SK-N-SH treated with all-trans-retinoic acid at 6 μM for 48 hours (cell line): ENCODE results near the gene AUTS2.

Source experiments
- CSRNP3 ChIP-seq: fragments of 250-450 bp; sonication (Bioruptor Pico); IDR thresholded peaks from 2 replicates; pipeline ENCODE4 v1.5.1; 2021; ENCODE audit warnings: mild to moderate bottlenecking, moderate library complexity
- PATZ1 ChIP-seq: fragments of 250-450 bp; sonication (Bioruptor Pico); IDR thresholded peaks from 2 replicates; pipeline ENCODE4 v1.8.0; 2020; ENCODE audit warnings: mild to moderate bottlenecking, moderate library complexity, borderline replicate concordance
- RARB ChIP-seq: fragments of 250-450 bp; sonication (Bioruptor Pico); IDR thresholded peaks from 2 replicates; pipeline ENCODE4 v1.8.0; 2021; ENCODE audit warnings: mild to moderate bottlenecking, moderate library complexity
- ZFP3 ChIP-seq: fragments of 250-450 bp; sonication (Bioruptor Pico); IDR thresholded peaks from 2 replicates; pipeline ENCODE4 v1.5.0; 2020; ENCODE audit warnings: mild to moderate bottlenecking, moderate library complexity
- ZFP30 ChIP-seq: fragments of 450-650 bp; formaldehyde crosslinking; IDR thresholded peaks from 2 replicates; pipeline ENCODE4 v1.5.0; 2022; ENCODE audit warnings: mild to moderate bottlenecking, moderate library complexity

- TF ChIP-seq PATZ1 (CRISPR knock-in tag) = no peak
- no peak for TF ChIP-seq ZFP30 (CRISPR knock-in tag)
- no peak for TF ChIP-seq ZFP3
- no peak for TF ChIP-seq RARB (CRISPR knock-in tag)
- no peak for TF ChIP-seq CSRNP3
Measured at GRCh38 chr7:69564454-69565417, 33.5 kb upstream of the AUTS2 start.
